T-helper 2 cell treated with Interferon-gamma antibody and Interleukin-4, amounts not matched to agents 5 μg/mL and 100 μg/mL, for 36 hours (primary cell): ENCODE measurements around the gene HSD17B2.

ENCODE experiments used
- DNase-seq: peaks from one replicate; pipeline ENCODE4 v3.0.0; 2021; ENCODE audit warnings: low spot score
- H3K27ac Mint-ChIP-seq: one replicate; pipeline ENCODE4 v1.8.0; 2021; ENCODE audit warnings: mild to moderate bottlenecking, mixed read lengths
- H3K27me3 Mint-ChIP-seq: one replicate; pipeline ENCODE4 v1.8.0; 2021; ENCODE audit warnings: low read depth, mixed read lengths
- H3K36me3 Mint-ChIP-seq: one replicate; pipeline ENCODE4 v1.8.0; 2021; ENCODE audit warnings: low read depth, mixed read lengths
- H3K4me1 Mint-ChIP-seq: one replicate; pipeline ENCODE4 v1.8.0; 2021; ENCODE audit warnings: low read depth, mixed read lengths
- H3K4me3 Mint-ChIP-seq: one replicate; pipeline ENCODE4 v1.8.0; 2022; ENCODE audit warnings: mild to moderate bottlenecking, moderate library complexity, mixed read lengths
- H3K9me3 Mint-ChIP-seq: one replicate; pipeline ENCODE4 v1.8.0; 2021; ENCODE audit warnings: mixed read lengths

HSD17B2 gene

DNA sequence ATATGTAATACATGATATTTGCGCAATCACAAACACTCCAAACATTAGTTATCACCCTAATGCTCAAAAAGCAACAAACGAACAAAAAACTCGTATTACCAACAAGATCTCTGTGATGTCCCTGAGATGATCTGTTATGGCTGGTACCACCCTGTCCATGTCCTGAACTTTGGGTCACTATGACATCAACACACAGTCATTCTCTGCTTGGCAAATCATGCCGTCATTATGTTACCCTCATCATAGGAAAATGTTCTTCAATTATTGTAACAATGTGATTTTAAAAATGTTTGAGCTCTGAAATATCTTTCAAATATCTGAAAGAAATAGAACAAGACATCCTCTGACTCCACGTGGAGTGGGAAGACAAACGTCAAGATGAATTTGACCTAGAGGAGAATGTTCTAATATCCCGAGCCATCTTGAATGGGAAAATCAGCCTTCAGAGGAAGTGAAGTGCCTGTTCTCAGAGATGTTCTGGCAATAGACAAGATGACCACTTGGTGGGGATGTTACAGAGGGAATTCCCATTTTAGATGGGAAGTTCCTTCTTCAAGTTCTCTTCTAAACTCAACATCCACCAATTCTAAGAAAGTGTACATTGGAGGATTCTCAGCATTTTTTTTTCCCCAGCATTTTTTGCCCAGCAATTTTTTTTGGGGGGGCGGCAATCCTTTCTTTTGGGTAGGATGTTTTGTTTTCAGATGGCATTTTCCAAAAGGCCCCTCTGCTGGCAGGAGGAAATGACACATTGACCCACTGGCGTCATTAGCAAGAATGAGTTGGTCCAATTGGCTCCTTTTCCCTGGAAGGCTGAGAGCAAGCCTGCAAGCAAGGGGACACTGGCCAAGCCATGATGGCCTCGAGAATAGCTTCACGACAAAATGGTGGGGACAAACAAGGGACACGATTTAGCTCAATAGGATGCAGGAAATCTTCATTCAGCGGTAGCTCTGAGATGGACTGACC is 3.7 kb upstream of the HSD17B2 start:
- Mint-ChIP-seq H3K4me3 (no peak overlapping the region), H3K27me3 (peaks cover 3% of the 10 kb centered on the region), H3K4me1 (no peaks in the 10 kb centered on the region), H3K36me3 (no peaks in the 10 kb centered on the region), H3K27ac (no peak overlapping the region), H3K9me3 (no peaks in the 10 kb centered on the region)
- no peak for DNase-seq

DNA sequence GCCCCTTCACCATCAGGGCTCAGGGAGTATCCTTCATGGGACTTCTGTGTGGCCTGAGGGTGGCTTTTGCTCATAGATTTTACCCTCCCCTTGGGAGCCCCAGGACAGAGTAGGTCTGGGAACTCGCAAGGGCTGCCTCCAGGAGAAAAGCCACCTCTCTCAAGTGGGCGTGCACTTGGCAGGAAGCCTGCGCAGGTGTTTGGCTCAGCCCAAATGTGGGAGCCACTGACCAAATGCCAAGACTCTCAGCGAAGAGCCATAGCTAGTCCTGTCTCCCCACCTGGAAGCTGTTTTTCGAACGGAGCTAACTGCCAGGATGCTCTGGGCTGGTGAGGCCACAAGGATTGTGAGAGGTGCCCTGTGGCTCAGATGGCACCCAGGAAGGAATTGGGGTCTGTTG is 2.0 kb upstream of the HSD17B2 start:
- Mint-ChIP-seq H3K4me3 (no peak overlapping the region), H3K36me3 (no peaks in the 10 kb centered on the region), H3K27me3 (peaks cover 3% of the 10 kb centered on the region), H3K27ac (no peak overlapping the region), H3K4me1 (no peaks in the 10 kb centered on the region), H3K9me3 (no peaks in the 10 kb centered on the region)
- DNase-seq: no peak

DNA sequence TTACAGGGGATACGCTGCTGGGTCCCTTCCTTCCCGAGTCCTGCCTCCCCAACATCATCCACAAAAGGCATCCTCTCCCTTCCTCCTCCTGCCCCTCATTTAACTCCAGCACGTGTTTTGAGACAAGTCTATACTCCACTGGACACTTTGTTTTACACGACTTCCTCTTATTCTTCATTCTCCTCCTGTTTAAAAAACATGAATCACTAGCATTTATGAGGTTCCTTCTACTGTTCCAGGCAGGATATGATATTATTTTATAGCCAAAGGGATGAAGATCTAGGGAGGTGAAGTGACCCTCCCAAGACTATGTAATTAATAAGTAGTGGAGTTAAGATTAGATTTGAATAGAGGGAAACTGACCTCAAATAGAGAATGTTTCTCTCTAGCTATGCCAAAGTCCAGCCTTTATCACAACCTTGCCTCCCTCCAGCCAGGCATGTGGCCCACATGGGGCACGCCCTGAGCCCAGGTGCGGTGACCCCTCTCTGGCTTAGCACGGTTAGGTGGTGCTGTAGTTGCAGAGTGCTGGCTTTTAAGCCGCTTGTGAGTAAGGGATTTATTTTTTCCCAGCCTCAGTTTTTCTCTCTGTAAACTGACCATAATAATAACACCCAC is 1.3 kb upstream of the HSD17B2 start:
- no peak overlapping the region for H3K27ac Mint-ChIP-seq
- DNase-seq: no peak
- no peak overlapping the region for H3K4me3 Mint-ChIP-seq
- peaks cover 3% of the 10 kb centered on the region for H3K27me3 Mint-ChIP-seq
- no peaks in the 10 kb centered on the region for H3K9me3 Mint-ChIP-seq
- no peaks in the 10 kb centered on the region for H3K36me3 Mint-ChIP-seq
- H3K4me1 Mint-ChIP-seq: no peaks in the 10 kb centered on the region

DNA sequence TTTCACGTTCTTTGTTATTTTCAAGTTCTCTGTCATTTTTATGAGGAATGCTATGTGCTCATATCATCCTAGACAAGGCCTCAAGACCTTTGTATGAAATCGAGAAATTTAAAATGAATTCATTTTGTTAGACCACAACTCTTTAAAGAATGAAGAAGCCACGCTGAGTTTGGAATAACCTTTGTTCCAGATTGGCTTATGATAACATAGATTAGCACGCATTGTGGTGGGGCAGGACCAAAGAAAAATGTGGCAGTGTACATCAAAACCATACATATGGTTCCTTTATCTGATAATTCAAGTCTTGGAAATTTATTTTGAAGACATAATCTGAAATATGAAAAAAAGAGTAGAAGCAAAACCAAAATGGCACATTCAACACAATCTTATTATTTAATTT is 2.2 kb downstream of the HSD17B2 start:
- H3K9me3 Mint-ChIP-seq: no peaks in the 10 kb centered on the region
- H3K4me1 Mint-ChIP-seq: no peaks in the 10 kb centered on the region
- no peak for DNase-seq
- no peak overlapping the region for H3K27ac Mint-ChIP-seq
- peaks cover 4% of the 10 kb centered on the region for H3K27me3 Mint-ChIP-seq
- no peaks in the 10 kb centered on the region for H3K36me3 Mint-ChIP-seq
- H3K4me3 Mint-ChIP-seq: no peak overlapping the region

DNA sequence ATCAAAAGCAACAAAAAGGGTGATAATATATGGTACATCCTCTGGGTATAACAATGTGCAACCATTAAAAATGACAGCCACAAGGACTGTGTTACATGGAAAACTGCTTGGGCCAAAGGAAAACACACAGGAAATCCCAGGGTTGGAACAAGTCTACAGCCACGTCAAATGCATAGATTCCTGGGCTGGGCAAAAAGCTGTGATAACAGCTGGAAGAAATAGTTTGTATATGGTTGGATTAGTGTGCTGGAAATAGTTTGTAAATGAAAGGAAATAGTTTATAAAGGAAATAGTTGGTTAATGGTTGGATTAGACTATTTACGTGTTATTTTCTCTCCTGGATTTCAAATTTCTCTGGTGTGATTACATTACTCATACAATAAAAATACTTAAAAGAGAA is 2.6 kb downstream of the HSD17B2 start:
- no peak for DNase-seq
- no peak overlapping the region for H3K27ac Mint-ChIP-seq
- H3K27me3 Mint-ChIP-seq: peaks cover 4% of the 10 kb centered on the region
- H3K4me1 Mint-ChIP-seq: no peaks in the 10 kb centered on the region
- H3K36me3 Mint-ChIP-seq: no peaks in the 10 kb centered on the region
- H3K9me3 Mint-ChIP-seq: no peaks in the 10 kb centered on the region
- no peak overlapping the region for H3K4me3 Mint-ChIP-seq

DNA sequence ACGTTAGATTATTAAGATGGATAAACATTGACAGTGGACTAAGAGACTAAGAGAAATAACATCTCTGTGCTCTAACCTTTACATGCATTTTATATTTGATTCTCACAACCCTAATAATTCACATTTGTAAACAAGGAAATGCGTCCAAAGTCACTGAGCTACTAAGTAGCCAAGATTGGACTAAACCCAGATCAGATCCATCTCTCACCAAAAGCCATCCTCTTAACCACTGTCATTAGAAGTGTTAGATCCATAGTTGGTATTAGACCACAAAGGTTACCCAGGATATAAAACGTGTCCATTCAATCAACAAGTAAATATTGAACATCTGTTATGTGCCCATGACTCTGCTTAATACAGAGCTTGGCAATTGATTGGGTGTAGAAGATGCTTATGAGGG is 5.2 kb downstream of the HSD17B2 start:
- Mint-ChIP-seq H3K4me3 (no peak overlapping the region), H3K27ac (no peak overlapping the region), H3K9me3 (no peaks in the 10 kb centered on the region), H3K4me1 (no peaks in the 10 kb centered on the region), H3K36me3 (no peaks in the 10 kb centered on the region), H3K27me3 (peaks cover 4% of the 10 kb centered on the region)
- no peak for DNase-seq

DNA sequence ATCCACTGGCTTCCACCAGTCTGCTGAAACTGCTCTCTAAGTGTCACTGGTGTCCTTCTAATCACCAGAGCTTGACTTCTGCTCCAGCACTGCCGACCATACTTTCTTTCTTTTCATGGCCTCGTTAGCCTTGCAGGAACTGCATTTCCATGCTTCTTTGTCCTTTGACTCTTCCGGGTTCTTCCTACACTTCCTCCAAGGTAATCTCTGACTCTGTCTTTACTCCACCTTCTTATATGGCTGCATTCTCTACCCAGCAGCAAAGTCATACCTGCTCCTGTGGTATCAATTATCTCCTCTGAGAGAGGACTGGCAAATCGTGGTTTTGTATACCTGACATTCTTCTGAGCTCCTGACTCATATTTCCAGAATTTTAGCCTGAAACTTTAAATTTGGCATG is 6.5 kb downstream of the HSD17B2 start:
- DNase-seq: no peak
- no peaks in the 10 kb centered on the region for H3K36me3 Mint-ChIP-seq

DNA sequence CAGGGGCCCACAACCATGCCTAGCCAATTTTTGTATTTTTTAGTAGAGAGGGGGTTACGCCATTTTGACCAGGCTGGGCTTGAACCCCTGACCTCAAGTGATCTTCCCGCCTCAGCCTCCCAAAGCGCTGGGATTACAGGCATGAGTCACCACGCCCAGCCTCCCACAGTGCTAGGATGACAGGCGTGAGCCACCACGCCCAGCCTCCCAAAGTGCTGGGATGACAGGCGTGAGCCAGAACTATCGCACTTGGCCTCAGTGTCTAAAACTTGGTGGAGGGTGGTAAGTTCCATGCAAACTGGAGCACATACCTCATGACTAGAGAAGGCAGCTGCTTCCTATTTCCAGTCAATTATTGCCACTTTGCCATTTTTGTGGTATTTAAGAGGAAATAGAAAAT is 7.1 kb downstream of the HSD17B2 start:
- no peak overlapping the region for H3K27ac Mint-ChIP-seq

More for the DNA sequence above, 6.5 kb downstream of the HSD17B2 start:
- H3K27ac Mint-ChIP-seq: no peak overlapping the region
- peaks cover 3% of the 10 kb centered on the region for H3K27me3 Mint-ChIP-seq
- no peak overlapping the region for H3K4me3 Mint-ChIP-seq
- H3K9me3 Mint-ChIP-seq: no peaks in the 10 kb centered on the region
- no peaks in the 10 kb centered on the region for H3K4me1 Mint-ChIP-seq

DNA sequence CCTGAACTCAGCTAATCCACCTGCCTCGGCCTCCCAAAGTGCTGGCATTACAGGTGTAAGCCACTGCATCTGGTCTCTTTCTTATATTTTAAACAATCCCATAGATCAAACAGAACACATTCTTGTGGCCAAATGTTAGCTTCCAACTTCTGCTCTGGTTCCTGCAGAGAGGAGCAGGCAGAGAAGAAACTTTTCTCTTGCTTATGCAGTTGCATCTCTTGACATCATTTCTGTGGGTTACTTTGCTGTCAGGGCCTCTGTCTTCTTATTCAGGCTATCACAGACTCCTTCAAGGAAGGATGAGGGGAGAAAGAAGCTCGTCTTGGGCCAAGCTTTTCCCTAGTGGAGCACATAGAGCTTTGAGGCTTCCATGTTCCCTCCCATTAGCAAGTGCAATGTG is 7.8 kb downstream of the HSD17B2 start:
- Mint-ChIP-seq H3K27ac (no peak overlapping the region), H3K27me3 (peaks cover 3% of the 10 kb centered on the region), H3K4me3 (no peak overlapping the region), H3K36me3 (no peaks in the 10 kb centered on the region), H3K9me3 (no peaks in the 10 kb centered on the region), H3K4me1 (no peaks in the 10 kb centered on the region)
- no peak for DNase-seq

More for the DNA sequence above, 7.1 kb downstream of the HSD17B2 start:
- no peak for DNase-seq
- Mint-ChIP-seq H3K27me3 (peaks cover 3% of the 10 kb centered on the region), H3K36me3 (no peaks in the 10 kb centered on the region), H3K4me3 (no peak overlapping the region), H3K9me3 (no peaks in the 10 kb centered on the region), H3K4me1 (no peaks in the 10 kb centered on the region)

DNA sequence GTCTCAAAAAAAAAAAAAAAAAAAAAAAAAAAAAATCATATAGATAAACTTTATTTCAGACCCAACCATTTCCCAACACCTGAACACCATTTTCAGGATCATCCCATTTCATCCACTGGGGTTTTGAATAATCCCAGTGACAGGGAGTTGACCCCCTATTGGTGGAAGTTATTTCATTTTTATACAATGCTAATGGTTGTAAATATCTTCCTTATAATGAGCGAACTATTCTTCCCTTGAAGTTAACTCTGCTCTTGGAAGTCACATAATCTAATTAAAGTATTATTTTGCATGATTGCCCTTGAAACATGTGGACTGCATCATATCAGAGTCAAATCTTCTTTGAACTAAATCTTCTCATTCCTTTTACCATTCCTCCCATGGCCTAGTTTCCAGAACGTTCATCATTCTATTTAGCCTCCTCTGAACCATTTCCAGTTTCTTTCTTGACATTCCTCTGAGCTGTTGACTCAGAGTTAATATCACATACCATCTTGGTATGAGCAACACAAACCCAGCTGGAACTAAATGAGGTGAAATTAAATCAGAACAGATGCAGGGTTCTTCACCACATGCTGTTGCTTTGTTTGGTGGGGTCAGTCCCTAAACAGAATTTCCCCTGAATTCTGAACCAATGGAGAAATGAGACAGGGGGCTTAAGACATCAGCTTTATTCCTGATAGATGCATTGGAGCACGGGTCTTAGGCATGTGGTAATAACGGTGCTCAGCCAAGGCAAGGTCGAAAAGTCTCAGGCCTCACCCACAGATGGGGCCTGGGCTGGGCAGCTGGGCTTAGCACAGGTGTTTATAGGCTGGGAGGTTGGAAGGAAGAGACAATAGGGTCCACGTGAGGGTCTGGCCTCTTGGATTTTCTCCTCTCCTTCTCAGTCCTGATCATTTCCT is 8.9 kb downstream of the HSD17B2 start:
- Mint-ChIP-seq H3K9me3 (no peaks in the 10 kb centered on the region), H3K4me1 (no peaks in the 10 kb centered on the region), H3K36me3 (no peaks in the 10 kb centered on the region)

DNA sequence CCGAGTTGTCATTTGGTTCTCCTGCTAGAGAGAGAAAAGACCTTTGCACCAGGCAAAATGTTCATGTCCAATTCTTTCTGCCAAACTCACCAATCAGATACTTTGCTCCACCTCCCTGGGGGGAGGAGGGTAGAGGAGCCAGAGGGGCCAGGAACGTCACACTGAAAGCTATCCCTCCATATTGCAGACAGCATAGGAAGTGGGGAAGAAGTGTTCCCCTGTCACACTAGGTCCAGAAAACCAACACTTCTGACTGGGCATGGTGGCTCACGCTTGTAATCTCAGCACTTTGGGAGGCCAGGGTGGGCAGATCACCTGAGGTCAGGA is 9.5 kb downstream of the HSD17B2 start:
- Mint-ChIP-seq H3K4me3 (no peak overlapping the region), H3K4me1 (no peaks in the 10 kb centered on the region), H3K27me3 (peaks cover 8% of the 10 kb centered on the region), H3K27ac (no peak overlapping the region), H3K36me3 (no peaks in the 10 kb centered on the region), H3K9me3 (no peaks in the 10 kb centered on the region)
- DNase-seq: no peak

More for the DNA sequence above, 8.9 kb downstream of the HSD17B2 start:
- Mint-ChIP-seq H3K27me3 (peaks cover 8% of the 10 kb centered on the region), H3K27ac (no peak overlapping the region), H3K4me3 (no peak overlapping the region)
- DNase-seq: no peak

DNA sequence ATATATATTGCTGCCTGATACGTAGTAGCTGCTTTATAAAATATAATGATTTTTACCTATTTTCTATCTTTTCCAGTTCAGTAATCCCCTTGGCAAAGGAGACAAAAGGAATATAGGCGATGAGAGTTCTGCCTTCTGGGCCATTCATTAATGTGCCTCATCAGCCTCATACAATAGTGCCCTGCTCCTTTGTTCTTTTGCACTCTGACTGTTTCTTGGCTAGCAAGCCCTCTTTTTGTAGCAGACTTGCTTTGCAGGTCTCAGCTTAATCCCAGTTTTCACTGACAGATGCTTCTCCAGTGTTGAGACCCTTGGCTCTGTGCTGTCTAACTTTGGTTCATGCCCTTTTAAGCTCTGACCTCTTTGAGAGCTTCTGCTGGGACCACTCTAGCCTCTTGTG is 10.4 kb downstream of the HSD17B2 start:
- peaks cover 11% of the 10 kb centered on the region for H3K27me3 Mint-ChIP-seq
- H3K27ac Mint-ChIP-seq: no peak overlapping the region
- no peak for DNase-seq
- H3K9me3 Mint-ChIP-seq: no peaks in the 10 kb centered on the region
- no peak overlapping the region for H3K4me3 Mint-ChIP-seq
- H3K36me3 Mint-ChIP-seq: no peaks in the 10 kb centered on the region
- H3K4me1 Mint-ChIP-seq: no peaks in the 10 kb centered on the region

DNA sequence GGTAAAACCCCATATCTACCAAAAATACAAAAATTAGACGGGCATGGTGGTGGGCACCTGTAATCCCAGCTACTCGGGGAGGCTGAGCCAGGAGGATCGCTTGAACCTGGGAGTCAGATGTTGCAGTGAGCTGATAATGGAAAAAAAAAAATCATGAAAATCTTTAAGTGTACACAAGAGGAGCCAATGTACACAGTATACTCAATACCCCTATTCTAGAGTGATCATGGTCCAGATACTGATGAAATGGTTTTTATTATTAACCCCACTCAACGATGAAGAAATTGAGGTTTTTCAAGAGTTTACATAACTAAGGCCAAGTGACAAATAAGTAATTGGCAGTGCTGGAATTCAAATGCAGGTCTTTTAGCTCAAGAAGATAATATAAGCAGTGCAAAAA is 11.5 kb downstream of the HSD17B2 start:
- Mint-ChIP-seq H3K4me1 (no peaks in the 10 kb centered on the region), H3K36me3 (no peaks in the 10 kb centered on the region), H3K27me3 (peaks cover 15% of the 10 kb centered on the region), H3K9me3 (no peaks in the 10 kb centered on the region), H3K27ac (no peak overlapping the region), H3K4me3 (no peak overlapping the region)
- no peak for DNase-seq

DNA sequence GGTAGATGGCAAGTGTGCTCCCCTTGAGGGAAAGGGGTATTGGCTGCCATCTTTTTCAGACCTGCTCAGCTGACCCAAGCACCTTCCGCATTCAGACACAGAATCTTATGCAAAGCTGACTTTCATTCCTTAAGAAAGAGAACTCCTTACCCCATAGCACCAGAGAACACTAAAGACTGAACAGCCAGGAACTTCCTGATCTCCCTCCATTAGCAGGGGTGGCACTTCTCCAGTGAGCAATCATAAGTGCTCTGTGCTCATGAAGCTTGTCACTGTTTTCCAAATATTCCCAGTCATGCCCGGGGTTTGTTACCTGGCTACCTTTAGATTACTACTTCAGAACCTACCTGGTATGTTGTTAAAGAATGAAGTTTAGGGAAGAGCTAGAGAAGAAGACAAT is 11.9 kb downstream of the HSD17B2 start:
- H3K9me3 Mint-ChIP-seq: no peaks in the 10 kb centered on the region
- no peak overlapping the region for H3K4me3 Mint-ChIP-seq
- no peaks in the 10 kb centered on the region for H3K36me3 Mint-ChIP-seq
- no peak for DNase-seq
- H3K27me3 Mint-ChIP-seq: peaks cover 13% of the 10 kb centered on the region
- H3K27ac Mint-ChIP-seq: no peak overlapping the region
- H3K4me1 Mint-ChIP-seq: no peaks in the 10 kb centered on the region
